GM20000 (cell line): ENCODE measurements around the gene KCNH8.

Experiments used
- DNase-seq: peaks from one replicate; pipeline ENCODE4 v3.0.0; 2012; ENCODE audit warnings: low spot score
- TF ChIP-seq, protein P1 (sequence below): IDR thresholded peaks from 2 replicates; pipeline ENCODE4 v1.5.1; 2012; ENCODE audit warnings: mild to moderate bottlenecking, control low read depth; ENCODE audit errors: extremely low read depth, missing control alignments

KCNH8 gene

DNA sequence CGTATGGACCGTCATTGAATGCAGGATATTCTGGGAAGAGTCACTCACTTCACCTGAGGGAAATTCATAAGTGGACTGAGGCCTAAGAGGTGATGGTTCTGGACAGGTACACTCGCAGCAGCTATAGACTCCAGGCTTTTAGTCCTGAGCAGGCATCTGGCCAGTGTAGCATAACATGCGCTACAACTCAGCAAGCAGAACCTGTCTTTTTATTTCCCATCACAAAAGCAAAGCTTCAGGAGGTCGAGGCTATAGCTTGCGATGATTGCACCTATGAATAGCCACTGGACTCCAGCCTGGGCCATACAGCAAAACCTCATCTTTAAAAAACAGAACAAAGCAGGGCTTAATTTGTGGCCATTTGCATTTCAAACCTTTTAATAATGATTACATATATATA, 185.8 kb downstream of the KCNH8 start:
- TF ChIP-seq, protein P1, sequence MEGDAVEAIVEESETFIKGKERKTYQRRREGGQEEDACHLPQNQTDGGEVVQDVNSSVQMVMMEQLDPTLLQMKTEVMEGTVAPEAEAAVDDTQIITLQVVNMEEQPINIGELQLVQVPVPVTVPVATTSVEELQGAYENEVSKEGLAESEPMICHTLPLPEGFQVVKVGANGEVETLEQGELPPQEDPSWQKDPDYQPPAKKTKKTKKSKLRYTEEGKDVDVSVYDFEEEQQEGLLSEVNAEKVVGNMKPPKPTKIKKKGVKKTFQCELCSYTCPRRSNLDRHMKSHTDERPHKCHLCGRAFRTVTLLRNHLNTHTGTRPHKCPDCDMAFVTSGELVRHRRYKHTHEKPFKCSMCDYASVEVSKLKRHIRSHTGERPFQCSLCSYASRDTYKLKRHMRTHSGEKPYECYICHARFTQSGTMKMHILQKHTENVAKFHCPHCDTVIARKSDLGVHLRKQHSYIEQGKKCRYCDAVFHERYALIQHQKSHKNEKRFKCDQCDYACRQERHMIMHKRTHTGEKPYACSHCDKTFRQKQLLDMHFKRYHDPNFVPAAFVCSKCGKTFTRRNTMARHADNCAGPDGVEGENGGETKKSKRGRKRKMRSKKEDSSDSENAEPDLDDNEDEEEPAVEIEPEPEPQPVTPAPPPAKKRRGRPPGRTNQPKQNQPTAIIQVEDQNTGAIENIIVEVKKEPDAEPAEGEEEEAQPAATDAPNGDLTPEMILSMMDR = no peak
- no peak for DNase-seq

DNA sequence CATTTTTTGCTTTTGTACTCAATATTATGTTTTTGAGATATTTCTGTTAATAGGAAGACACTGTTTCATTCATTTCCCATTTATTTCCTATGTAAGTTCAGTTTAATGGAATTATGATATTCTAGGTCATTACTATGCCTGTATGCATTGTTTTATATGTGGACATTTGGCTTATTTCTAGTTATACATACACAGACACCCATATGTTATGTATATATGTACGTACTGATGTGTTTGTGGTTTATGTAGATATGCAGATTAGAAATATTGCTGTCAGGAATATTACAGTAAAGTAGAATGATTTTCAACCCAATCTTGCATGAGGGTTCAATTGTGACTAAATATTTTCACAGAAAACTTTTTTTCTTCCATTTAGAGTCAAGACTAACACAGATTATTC, 190.5 kb downstream of the KCNH8 start:
- no peak for DNase-seq
- TF ChIP-seq, protein P1 = no peak

DNA sequence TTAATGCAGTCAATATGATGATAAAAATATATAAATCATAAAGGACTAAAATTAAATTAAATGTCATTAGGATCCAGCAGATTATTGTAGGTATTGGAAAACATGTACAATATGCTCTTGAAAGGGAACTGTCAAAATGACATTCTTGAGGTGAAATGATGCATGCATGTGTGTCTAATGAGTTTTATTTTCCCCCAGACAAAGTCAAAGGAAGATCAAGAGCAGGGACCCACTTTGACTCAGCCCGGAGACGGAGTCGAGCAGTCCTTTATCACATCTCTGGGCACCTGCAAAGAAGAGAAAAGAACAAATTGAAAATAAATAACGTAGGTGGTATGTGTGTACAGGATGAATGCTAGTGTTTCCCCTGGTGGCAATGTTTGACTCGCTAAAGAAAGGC, 194.1 kb downstream of the KCNH8 start:
- DNase-seq = no peak
- TF ChIP-seq, protein P1 = no peak

DNA sequence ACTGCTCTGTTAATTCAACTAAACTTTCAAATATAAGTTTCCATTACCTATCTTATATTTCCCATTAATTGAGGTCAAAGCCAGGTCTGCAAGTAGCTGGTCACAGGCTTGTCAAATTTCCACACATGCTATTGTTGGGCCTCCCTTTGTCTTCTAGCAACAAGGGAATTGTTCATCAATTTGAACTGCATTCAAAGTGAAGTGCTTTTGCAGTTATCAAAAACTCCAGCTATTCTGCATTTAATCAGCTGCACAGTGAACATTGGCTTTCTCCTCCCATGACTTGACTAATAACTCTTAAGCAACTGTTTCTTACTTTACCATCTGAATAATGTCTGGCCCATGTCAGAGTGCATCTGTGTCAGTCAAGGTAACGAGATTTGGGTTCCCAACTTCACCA, 198.4 kb downstream of the KCNH8 start:
- TF ChIP-seq, protein P1 = no peak
- no peak for DNase-seq

DNA sequence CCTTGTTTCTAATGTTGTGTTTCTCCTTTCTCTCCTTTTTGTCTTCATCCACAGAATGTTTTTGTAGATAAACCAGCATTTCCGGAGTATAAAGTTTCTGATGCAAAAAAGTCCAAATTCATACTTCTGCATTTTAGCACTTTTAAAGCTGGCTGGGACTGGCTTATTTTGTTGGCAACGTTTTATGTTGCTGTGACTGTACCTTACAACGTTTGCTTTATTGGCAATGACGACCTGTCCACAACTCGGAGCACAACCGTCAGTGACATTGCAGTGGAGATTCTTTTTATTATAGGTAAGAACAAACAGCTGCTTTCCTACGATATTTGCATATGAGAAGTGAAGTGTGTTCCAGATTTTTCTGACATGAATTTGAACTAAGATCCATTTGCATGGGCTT, 199.4 kb downstream of the KCNH8 start:
- DNase-seq = no peak

DNA sequence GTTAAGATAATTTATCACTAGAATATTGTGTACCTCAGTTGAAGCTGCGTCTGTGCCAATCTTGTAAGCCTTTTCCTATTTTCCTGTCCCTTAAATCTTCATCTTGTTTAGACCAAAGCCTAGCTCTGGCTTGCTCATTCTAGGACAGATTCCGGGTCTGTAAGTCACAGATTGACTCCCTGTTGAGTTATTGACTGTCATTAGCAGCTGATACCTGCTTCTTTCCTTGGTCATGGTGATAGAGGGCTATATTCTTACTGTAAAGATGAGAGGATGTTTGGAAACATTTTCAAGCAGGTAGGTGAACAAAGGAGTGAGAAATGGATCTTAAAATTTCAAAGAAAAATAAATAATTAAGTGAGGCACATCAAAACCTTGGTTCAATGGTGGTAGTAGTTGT, 200.2 kb downstream of the KCNH8 start:
- TF ChIP-seq, protein P1 = no peak
- no peak for DNase-seq

More for the DNA sequence above, 199.4 kb downstream of the KCNH8 start:
- TF ChIP-seq, protein P1 = no peak

DNA sequence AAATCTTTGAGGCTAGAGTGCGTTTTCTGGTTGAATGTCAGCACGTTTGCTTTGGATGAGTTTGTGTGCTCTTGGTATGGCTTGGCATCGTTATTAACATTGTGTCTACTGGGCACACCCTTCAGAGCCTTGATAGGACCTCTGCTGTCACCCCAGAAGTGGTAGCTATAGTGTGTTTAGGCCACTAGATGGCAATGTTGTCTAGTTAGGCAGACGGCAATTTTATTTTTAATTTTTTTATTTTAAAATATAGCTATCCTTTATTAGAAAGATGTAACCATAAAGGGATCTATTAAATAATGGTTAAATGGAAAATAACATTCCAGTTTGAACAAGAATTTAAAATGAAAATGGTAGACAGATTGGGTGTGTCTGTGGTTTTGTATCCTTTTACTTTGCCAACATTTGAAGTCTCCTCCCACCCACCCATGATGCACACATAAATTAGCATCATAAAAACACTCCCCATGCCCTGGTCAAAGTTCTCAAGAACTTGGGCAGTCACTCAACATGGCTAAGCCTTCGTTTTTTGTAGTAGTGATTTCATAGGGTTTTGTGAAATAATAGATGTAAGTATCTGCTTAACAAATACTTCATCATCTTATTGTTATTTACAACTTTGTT, 200.7 kb downstream of the KCNH8 start:
- TF ChIP-seq, protein P1 = peak; percentile 77
- peak; percentile 51 for DNase-seq
